ENCODE measurements around the gene CD81.
A peak's percentile ranks its signal among the peaks of the same experiment; 100 is the strongest.

The CD81 gene

GRCh38 chr11:2390091-2390724, 13.1 kb downstream of the CD81 start:
- no peak for DNase-seq (ENCODE audit: low read depth, low spot score)

GRCh38 chr11:2390725-2391151, 13.6 kb downstream of the CD81 start:
- peak; percentile 92 for DNase-seq (ENCODE audit: low read depth, low spot score)

GRCh38 chr11:2391181-2391975, 14.3 kb downstream of the CD81 start:
- DNase-seq (ENCODE audit: low read depth, low spot score), result no peak

- no peak for DNase-seq (ENCODE audit: low read depth, low spot score)
Observed at GRCh38 chr11:2392241-2392959, 15.3 kb downstream of the CD81 start.

DNA sequence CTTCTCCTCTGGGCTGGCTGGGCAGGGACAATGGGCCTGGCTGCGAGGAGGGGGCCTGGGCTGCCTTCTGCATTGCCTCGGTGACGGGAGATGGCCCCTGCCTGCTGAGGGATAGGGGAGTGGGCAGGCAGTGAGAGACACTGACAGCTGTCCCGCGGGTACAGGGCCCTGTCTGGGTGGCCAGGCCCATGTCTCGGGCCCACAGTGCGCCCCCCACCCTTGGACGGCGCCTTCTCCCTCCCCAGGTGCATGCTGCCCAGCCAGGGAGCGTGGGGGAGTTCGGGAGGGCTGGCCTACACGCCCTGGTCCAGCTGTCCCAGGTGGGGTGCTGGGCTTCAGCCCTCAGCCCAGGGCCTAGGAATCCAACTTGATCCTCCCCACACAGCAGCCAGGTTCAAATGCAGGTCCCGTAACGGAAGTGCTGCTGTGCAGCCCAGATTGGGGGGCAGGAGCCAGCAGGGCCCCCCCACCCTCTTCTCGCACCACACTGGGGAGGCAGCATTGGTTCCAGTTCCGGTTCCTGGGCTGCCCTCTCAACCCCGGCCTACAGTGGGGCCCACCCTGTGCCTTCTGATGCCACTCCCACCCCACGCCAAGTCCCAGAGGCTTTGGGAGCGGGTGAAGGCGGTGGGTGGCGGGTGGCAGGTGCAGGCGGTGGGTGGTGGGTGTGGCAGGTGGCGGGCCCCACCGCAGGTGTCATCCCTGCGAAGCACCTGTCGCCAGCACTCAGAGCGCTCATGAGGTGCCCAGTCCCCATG, 16.2 kb downstream of the CD81 start:
- no peak for DNase-seq (ENCODE audit: low read depth, low spot score)

- DNase-seq (ENCODE audit: low read depth, low spot score), result no peak
Observed at GRCh38 chr11:2393941-2394817, 17.1 kb downstream of the CD81 start.

- DNase-seq (ENCODE audit: low read depth, low spot score), result no peak
Observed at GRCh38 chr11:2394818-2395105, 17.7 kb downstream of the CD81 start.

- no peak for DNase-seq (ENCODE audit: low read depth, low spot score)
Observed at GRCh38 chr11:2395211-2395730, 18.2 kb downstream of the CD81 start.

DNA sequence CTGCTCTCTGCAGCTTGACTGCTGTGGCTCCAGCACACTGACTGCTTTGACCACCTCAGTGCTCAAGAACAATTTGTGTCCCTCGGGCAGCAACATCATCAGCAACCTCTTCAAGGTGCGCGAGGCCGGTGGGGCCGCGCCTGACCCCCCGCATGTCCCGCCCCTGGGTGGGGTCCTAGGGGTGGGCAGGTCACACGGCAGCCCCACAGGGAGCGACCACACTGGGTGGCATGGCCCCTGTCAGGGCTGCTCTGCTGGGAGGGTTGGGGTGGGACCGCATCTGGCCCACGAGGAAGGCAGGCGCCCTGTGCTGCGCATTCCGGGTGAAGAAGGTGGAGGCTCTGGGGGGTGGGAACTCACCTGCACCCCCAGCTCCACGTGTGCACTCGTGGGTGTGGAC, 18.7 kb downstream of the CD81 start:
- DNase-seq (ENCODE audit: low read depth, low spot score), result no peak

- DNase-seq (ENCODE audit: low read depth, low spot score), result no peak
Observed at GRCh38 chr11:2396471-2396870, 19.4 kb downstream of the CD81 start.

DNA sequence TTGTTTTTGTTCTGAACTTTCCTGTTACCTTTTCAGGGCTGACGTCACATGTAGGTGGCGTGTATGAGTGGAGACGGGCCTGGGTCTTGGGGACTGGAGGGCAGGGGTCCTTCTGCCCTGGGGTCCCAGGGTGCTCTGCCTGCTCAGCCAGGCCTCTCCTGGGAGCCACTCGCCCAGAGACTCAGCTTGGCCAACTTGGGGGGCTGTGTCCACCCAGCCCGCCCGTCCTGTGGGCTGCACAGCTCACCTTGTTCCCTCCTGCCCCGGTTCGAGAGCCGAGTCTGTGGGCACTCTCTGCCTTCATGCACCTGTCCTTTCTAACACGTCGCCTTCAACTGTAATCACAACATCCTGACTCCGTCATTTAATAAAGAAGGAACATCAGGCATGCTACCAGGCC, 19.9 kb downstream of the CD81 start:
- DNase-seq (ENCODE audit: low read depth, low spot score), result no peak

GRCh38 chr11:2398664-2399355, 21.7 kb downstream of the CD81 start:
- DNase-seq (ENCODE audit: low read depth, low spot score), result no peak

DNA sequence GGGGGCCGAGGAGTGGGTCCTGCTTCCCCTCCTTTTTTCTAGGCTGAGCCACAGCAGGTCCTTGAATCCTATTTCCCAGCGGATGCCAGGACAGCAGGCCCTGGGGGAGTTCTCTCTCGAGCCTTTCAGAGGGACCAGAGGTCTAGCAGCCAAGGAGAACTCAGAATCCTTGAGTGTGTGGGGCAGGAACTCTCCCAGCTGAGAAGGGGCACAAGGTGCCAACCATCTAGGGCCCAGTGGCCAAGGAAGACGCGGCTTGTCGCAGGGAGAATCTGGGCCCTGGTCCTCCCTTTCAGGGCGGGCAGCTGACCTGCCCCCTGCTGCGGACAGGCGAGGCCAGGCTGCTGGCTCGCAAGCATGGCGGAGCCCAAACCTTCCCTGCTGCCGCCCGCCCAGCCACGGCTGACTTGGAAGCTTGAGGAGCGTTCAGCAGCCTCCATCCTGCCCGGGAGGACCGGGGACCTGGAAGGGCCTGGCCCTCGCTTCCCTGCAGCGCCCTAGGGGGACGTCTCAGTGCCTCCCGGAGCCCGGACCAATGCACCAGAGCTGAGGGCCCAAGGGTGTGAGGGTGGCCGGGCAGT, 22.5 kb downstream of the CD81 start:
- no peak for DNase-seq (ENCODE audit: low read depth, low spot score)

- peak; percentile 100 for DNase-seq (ENCODE audit: low read depth, low spot score)
Observed at GRCh38 chr11:2400069-2400761, 23.1 kb downstream of the CD81 start, which contains the start of gene TSSC4. Gene TSSC4 (plus strand): TSS chr11:2400750. CDS start chr11:2402634, 1,884 bp downstream.

DNA sequence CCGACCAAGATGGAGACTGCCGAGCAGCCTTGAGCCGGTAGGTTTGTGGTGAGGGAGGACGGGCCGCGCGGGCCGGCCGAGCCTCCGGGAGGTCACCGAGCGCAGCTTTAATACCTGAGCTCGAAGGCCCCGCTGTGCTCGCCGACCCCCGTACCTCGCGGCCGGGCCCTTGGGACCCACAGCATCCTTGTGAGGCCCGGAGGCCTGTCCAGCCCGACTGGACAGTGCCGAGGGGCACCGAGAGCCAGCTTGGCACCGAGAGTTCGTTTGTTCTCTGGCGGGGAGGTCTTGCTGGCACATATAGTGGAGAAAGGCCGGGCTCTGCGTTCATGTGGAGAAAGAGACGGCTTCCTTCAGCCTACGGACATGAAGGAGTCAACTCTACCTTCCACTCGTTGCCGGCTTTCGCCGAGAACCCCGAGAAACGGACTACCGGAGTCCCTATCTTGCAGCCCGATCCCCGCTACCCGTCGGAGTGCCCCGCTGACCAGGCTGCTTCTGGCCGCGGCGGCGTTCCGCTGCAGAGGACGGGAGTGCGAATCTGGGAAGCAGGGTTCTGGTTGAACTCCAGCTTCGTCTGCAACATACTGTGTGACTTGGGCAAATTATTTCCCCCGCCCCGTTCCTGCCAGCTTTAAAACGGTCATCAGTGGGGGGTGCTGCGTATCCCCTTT, 23.8 kb downstream of the CD81 start:
- DNase-seq (ENCODE audit: low read depth, low spot score), result no peak

- DNase-seq (ENCODE audit: low read depth, low spot score), result no peak
Observed at GRCh38 chr11:2401436-2401984, 24.4 kb downstream of the CD81 start.

DNA sequence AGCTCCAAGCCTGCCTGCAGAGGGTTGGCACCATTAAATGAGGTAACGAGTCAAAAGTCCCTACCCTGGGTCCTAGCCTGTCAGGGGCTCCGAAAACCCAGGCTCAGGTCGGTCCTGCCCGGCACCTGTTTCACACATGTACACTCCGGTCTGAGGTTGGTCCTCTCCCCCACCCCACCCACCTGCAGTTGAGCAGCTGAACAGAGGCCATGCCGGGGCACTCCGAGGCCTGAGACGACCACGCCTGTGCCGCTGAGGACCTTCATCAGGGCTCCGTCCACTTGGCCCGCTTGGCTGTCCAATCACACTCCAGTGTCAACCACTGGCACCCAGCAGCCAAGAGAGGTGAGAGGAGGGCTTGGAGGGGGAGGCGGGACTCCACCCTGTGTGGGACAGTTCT, 25.0 kb downstream of the CD81 start:
- no peak for DNase-seq (ENCODE audit: low read depth, low spot score)

DNA sequence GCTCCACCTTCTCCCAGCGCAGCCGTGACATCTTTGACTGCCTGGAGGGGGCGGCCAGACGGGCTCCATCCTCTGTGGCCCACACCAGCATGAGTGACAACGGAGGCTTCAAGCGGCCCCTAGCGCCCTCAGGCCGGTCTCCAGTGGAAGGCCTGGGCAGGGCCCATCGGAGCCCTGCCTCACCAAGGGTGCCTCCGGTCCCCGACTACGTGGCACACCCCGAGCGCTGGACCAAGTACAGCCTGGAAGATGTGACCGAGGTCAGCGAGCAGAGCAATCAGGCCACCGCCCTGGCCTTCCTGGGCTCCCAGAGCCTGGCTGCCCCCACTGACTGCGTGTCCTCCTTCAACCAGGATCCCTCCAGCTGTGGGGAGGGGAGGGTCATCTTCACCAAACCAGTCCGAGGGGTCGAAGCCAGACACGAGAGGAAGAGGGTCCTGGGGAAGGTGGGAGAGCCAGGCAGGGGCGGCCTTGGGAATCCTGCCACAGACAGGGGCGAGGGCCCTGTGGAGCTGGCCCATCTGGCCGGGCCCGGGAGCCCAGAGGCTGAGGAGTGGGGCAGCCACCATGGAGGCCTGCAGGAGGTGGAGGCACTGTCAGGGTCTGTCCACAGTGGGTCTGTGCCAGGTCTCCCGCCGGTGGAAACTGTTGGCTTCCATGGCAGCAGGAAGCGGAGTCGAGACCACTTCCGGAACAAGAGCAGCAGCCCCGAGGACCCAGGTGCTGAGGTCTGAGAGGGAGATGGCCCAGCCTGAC, 26.0 kb downstream of the CD81 start:
- no peak for DNase-seq (ENCODE audit: low read depth, low spot score)

Data from astrocyte of the hippocampus (primary cell).